Cardiac fibroblast (primary cell): Measurements from ENCODE around the gene INPP5A.
"Not testable (repeated sequence)": the region's sequence is repeated elsewhere in the genome, so short reads cannot be mapped to it uniquely, and the experiment has no call there.

ENCODE experiments used
- DNase-seq, 2 donors: peaks; one replicate each; pipeline versions ENCODE4 v3.0.0 to v3.0.0-alpha.2; 2010; ENCODE audit warnings: low read depth in 2 of 2
- H3K4me3 ChIP-seq, 2 donors: replicated peaks in 1 of 2; 1 replicate in 1 of 2; 2 replicates in 1 of 2; pipeline ENCODE4 v1.5.1; 2011; ENCODE audit warnings: low read depth in 2 of 2, low read length in 2 of 2, mild to moderate bottlenecking in 2 of 2, moderate library complexity in 1 of 2
- CTCF ChIP-seq: IDR thresholded peaks from one replicate; pipeline ENCODE4 v1.5.1; 2011; ENCODE audit warnings: low read depth, mild to moderate bottlenecking, low read length, inconsistent platforms

Gene INPP5A

GRCh38 chr10:132548106-132548823 is 10.7 kb downstream of the INPP5A start:
- DNase-seq = no peak
- no peak overlapping the region for H3K4me3 ChIP-seq
- TF ChIP-seq CTCF = no peak

- H3K4me3 ChIP-seq = no peak overlapping the region
- no peak for TF ChIP-seq CTCF
- no peak for DNase-seq
Measured at GRCh38 chr10:132548869-132549268, 11.3 kb downstream of the INPP5A start.

DNA sequence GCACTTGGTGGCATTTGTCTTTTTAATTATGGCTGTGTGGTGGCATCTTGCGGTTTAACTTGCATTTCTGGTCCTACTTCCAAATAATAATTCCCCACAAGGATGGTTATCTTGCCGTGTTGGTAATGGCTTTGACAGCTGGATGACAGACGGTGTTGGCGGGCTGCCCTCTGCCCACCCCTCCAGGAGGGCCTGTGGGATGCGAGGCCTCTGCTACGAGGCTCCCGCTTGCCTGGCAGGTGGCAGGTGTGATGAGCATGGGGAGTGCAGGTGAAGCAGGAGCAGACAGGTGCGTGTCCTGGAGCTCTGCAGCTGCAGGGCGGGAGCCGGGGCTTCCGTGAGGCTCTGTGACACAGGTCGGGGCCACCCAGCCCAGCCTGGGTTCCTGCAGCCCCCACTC is 11.8 kb downstream of the INPP5A start:
- TF ChIP-seq CTCF = no peak
- H3K4me3 ChIP-seq = no peak overlapping the region
- no peak for DNase-seq

DNA sequence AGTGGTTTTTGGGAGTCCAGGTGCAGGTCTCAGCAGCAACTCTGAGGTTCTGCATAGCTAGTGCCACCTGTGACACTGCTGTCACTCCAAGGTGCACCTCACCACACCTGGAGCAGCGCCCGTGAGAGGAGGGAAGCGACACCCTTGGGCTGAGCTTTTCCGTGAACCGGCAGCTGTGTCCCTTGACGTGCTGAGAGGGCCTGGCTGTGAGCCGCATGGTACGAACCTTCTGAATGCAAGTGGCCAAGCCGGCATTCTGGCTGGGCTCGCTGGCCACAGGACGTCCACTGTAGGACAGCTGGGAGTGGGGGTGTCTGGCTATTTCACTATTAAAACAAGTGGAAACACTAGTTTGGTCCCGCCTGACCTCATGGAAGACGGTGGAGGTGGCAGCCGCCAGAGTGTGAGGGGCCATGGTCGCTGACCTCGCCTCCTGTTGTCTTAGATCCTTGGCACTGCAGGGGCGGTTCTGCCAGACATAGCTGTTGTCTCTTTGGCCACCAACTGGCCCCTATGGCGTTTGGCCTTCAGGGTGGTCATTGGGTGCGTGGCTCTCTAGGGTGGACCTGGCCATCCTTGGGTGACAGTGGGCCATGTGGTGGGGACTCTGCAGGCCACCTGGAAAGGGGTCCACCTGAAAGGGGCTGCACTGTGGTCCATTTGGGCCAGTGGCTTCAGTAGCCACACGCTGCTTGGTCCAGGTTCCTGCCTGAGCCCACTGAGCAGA is 12.9 kb downstream of the INPP5A start:
- TF ChIP-seq CTCF = no peak
- DNase-seq = no peak
- no peak overlapping the region for H3K4me3 ChIP-seq

DNA sequence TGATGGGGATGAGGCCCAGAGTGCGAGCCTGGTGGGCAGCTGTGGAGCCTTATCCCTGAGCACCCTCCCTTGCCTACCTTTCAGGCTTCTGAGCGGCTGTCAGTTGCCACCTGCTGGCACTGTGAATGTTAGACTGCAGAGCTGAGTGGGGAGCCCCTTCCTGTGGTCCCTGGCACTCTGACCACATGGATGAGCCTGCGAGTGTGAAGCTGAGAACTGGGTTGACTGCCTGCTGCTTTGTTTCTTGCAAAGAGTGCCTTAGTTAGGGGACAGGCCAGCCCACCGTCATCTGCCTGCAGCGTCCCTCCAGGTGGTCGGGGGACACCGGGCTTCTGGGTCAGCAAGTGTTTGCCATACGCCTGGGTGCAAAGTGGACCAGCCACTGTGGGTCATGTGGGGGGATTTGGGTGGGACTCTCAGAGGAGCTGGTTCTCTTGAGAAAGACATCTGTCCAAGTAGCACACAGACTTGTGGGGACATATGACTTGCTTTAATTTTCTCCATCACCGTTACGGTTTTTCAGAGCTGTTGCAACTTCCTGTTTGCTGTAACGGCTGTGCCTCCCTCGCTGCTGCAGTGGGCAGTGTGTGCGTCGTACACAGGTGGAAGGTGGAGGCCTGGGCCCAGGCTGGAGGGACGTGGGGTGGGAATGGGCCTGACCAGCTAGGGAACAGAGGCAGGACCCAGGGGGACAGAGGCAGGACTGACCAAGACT is 13.7 kb downstream of the INPP5A start:
- no peak overlapping the region for H3K4me3 ChIP-seq
- TF ChIP-seq CTCF = no peak
- DNase-seq = no peak

DNA sequence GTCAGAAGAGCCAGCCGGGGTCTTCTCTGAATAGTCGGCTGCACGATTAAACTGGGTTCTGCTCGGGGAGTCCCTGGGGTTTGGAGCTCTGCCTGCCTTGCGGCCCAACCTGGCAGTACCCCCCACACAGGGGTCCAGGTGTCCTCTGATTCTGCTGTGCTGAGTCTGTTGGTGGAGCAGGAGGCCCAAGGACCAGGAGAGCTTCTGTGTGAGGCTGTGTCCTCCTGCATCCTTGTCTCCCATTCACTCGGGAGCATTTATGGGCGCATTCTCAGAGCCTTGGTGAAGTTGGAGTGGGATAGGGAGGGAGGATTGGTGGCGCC is 14.2 kb downstream of the INPP5A start:
- no peak overlapping the region for H3K4me3 ChIP-seq
- DNase-seq = no peak
- TF ChIP-seq CTCF = no peak

DNA sequence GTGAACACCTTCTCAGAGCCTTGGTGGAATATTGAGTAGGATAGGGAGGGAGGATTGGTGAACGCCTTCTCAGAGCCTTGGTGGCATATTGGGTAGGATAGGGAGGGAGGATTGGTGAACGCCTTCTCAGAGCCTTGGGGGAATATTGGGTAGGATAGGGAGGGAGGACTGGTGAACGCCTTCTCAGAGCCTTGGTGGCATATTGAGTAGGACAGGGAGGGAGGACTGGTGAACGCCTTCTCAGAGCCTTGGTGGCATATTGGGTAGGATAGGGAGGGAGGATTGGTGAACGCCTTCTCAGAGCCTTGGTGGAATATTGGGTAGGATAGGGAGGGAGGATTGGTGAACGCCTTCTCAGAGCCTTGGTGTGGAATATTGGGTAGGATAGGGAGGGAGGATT is 15.0 kb downstream of the INPP5A start:
- not testable (repeated sequence) for H3K4me3 ChIP-seq, DNase-seq

DNA sequence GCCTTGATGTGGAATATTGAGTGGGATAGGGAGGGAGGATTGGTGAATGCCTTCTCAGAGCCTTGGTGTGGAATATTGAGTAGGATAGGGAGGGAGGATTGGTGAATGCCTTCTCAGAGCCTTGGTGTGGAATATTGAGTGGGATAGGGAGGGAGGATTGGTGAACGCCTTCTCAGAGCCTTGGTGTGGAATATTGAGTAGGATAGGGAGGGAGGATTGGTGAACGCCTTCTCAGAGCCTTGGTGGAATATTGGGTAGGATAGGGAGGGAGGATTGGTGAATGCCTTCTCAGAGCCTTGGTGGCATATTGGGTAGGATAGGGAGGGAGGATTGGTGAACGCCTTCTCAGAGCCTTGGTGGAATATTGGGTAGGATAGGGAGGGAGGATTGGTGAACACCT is 16.0 kb downstream of the INPP5A start:
- H3K4me3 ChIP-seq, DNase-seq: not testable (repeated sequence)
